Left ventricle myocardium superior (tissue), 1 donor: ENCODE data around the gene SARS2. TPM values are rescaled to one million over a fixed set of nuclear protein-coding genes. Genes with fewer than 3 reads are reported as not detected.
A peak's percentile ranks its signal among the peaks of the same experiment; 100 is the strongest.
"Not testable (repeated sequence)": the region's sequence is repeated elsewhere in the genome, so short reads cannot be mapped to it uniquely, and the experiment has no call there.

Experiments used
- ATAC-seq: fragments of 200-7000 bp; cut with Tn5 transposase; one replicate; pipeline ENCODE4 v1.9.1; 2020; ENCODE audit warnings: mild to moderate bottlenecking, moderate library complexity
- DNase-seq: peaks from one replicate; pipeline ENCODE4 v3.0.0-alpha.2; 2020
- intact Hi-C: fragments of 100-400 bp; cut with micrococcal nuclease; formaldehyde crosslinking; loops from one replicate; pipeline ENCODE4 v1.11.0; 2022
- total RNA-seq: library from RNA; stranded (reverse); fragmentation: NEBNext Ultra II Directional; extraction: Animal tissue kit (Norgen Biotek cat#: 25700); gene quantifications from one replicate; pipeline ENCODE4 v1.2.1, GENCODE V29; 2021
- donor health status: DM: no; HTN: yes; CAD: no; lungs with severe emphysema.

The SARS2 gene
- total RNA-seq, 1 donor from 2014 or later, result 13.2 TPM

GRCh38 chr19:38877781-38878574 is 52.6 kb downstream of the SARS2 start, which contains the start of gene RINL:
Gene RINL, minus strand, starts transcription at chr19:38878275. Its CDS starts 1,533 bp downstream, at chr19:38876742.
- DNase-seq (no peak), ATAC-seq (peak; percentile 30)
- intact Hi-C loops, result no loop called here

GRCh38 chr19:38875656-38876395 is 54.7 kb downstream of the SARS2 start:
- intact Hi-C loops, result no loop called here
- ATAC-seq (no peak), DNase-seq (no peak)

- ATAC-seq, intact Hi-C loops, DNase-seq: not testable (repeated sequence)
These were observed 57.2 kb downstream of the SARS2 start for GRCh38 chr19:38873400-38873799.

- DNase-seq, result no peak
- intact Hi-C loops, result no loop called here
- no peak for ATAC-seq
These were observed 60.0 kb downstream of the SARS2 start for GRCh38 chr19:38870612-38871011.

- ATAC-seq, result peak; percentile 97
- intact Hi-C loops, result no loop called here
- DNase-seq, result peak; percentile 96
These were observed 60.5 kb downstream of the SARS2 start for GRCh38 chr19:38869836-38870607.

- intact Hi-C loops, result no loop called here
- peak; percentile 31 for ATAC-seq
- DNase-seq, result peak; percentile 50
These were observed 61.3 kb downstream of the SARS2 start for GRCh38 chr19:38869160-38869835.

- ATAC-seq (no peak), DNase-seq (no peak)
- intact Hi-C loops, result no loop called here
These were observed 62.0 kb downstream of the SARS2 start for GRCh38 chr19:38868551-38868950.

- no peak for ATAC-seq
- intact Hi-C loops, result no loop called here
- no peak for DNase-seq
These were observed 63.3 kb downstream of the SARS2 start for GRCh38 chr19:38867171-38867780.

Other genes with a start within 250 kb of the SARS2 start
- gene CAPN12, start 186.3 kb downstream of the SARS2 start, total RNA-seq, result not detected
- gene LGALS7, start 157.2 kb downstream of the SARS2 start, total RNA-seq, result not detected
- gene LGALS7B, start 141.6 kb downstream of the SARS2 start, total RNA-seq, result not detected
- 0.47 TPM for gene LGALS4, start 117.8 kb downstream of the SARS2 start, total RNA-seq
- 1,171 TPM for gene ECH1, start 99.0 kb downstream of the SARS2 start, total RNA-seq
- 171 TPM for gene HNRNPL, start 80.8 kb downstream of the SARS2 start, total RNA-seq
- 4.5 TPM for gene RINL, start 52.5 kb downstream of the SARS2 start, total RNA-seq
- 94.4 TPM for gene SIRT2, start 31.1 kb downstream of the SARS2 start, total RNA-seq
- 14.5 TPM for gene NFKBIB, start 30.8 kb downstream of the SARS2 start, total RNA-seq
- not detected for gene CCER2, start 18.6 kb downstream of the SARS2 start, total RNA-seq
- 71.9 TPM for gene MRPS12, start 181 bp upstream of the SARS2 start, total RNA-seq
- 1.7 TPM for gene FBXO17, start 45.0 kb upstream of the SARS2 start, total RNA-seq
- 9.7 TPM for gene FBXO27, start 101.8 kb upstream of the SARS2 start, total RNA-seq
- gene ACP7, start 153.6 kb upstream of the SARS2 start, total RNA-seq, result not detected
- gene PAK4, start 195.0 kb upstream of the SARS2 start, total RNA-seq, result 17.4 TPM